ENCODE data around the gene GPR162. TPM values are rescaled to one million over a fixed set of nuclear protein-coding genes. Genes with fewer than 3 reads are reported as not detected.

Gene GPR162
- total and polyA plus RNA-seq, 10 of the 15 experiments (the other 5 are each of a cell fraction or from before 2014, with no cell fraction given): not detected

DNA sequence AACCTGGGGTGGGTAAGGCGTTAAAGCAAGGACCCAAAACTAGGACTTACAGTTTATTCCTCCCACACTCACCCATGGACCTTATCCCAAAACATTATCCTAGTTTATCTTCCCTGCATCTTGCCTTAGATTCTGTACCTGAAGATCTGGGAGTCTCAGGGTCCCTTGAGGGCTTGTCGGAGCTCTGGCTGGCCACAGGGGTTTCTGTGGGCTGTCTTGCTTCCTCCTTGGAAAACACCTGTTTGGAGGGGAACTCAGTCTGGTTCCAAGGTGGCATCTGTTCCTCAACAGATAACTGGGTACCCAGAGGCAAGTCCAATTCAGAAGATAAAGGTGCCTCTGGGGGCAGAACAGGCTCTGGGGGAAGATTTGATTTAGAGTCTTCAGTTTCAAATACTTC is 27.8 kb downstream of the GPR162 start:
- no peak for FAIRE-seq
- ChIA-PET CTCF (interaction anchor here (0.6 to 9.9 kb wide), 7 partner anchors 10 to 469 kb away, joined by 3 to 173 read pairs (median 5); partner anchors contain the start of genes SPSB2 and TPI1), SMC1A (ENCODE audit: uncharacterized antibody, unreplicated experiment) (interaction anchor here (1.4 to 5.0 kb wide), 5 partner anchors 9 to 83 kb away, joined by 3 to 22 read pairs (median 3); partner anchors contain the start of genes GNB3 and SPSB2), RAD21 (ENCODE audit: unreplicated experiment) (interaction anchor here (1.0 to 1.6 kb wide), 2 partner anchors 9 to 97 kb away, joined by 3 to 6 read pairs; partner anchors contain the start of gene GNB3), POLR2A (interaction anchor here (0.6 to 8.9 kb wide), 8 partner anchors 13 to 181 kb away, joined by 3 to 84 read pairs (median 4); partner anchors contain the start of genes SPSB2 and TPI1)
- intact Hi-C loops (cut with micrococcal nuclease; ENCODE audit: unreplicated experiment): no loop called here
- DNase-seq (ENCODE audit: low read depth, low spot score): no peak
- WGBS (ENCODE audit: insufficient coverage, insufficient replicate concordance, low lambda C conversion rate, missing lambda C conversion rate): 50% methylated on average over 2 of the region's 2 CpGs
- BruUV-seq (replicated peaks): no TSS peak
- peaks cover 0 to 15% of the 10 kb centered on the region in 2 experiments; a peak in 3 of 4 replicates for H3K36me3 ChIP-seq (ENCODE audit: control insufficient read depth in 2 of 2, insufficient read depth in 2 of 2, low read length in 1 of 2)
- ATAC-seq: no peak
- H3K4me3 ChIP-seq: peak overlapping the region; percentile 60
- H3K27me3 ChIP-seq (replicated peaks in 1 of 2; ENCODE audit: control insufficient read depth in 2 of 2, insufficient read depth in 2 of 2, low read length in 1 of 2): no peaks in the 10 kb centered on the region
- peak overlapping the region; percentile 48 for H3K27ac ChIP-seq (ENCODE audit: control insufficient read depth, insufficient read depth)
- peak overlapping the region; percentile 71; the same call in 1 of the 2 replicates for H3K9ac ChIP-seq (ENCODE audit: control insufficient read depth, insufficient read depth, low read length)
- no peaks in the 10 kb centered on the region for H4K20me1 ChIP-seq (ENCODE audit: control insufficient read depth, insufficient read depth)
- H3K4me2 ChIP-seq (ENCODE audit: control insufficient read depth, insufficient read depth): peak overlapping the region; percentile 61
- peaks cover 38% of the 10 kb centered on the region for H3K79me2 ChIP-seq (ENCODE audit: control insufficient read depth, insufficient read depth, low read length)
- H3K4me1 ChIP-seq (ENCODE audit: control insufficient read depth, insufficient read depth, low read length): peaks cover 28% of the 10 kb centered on the region
- no peak overlapping the region for H2AFZ ChIP-seq (ENCODE audit: control insufficient read depth, low read depth, low read length)
- H3K9me3 ChIP-seq (replicated peaks; ENCODE audit: control insufficient read depth, insufficient read depth, low read length): no peaks in the 10 kb centered on the region
- in situ Hi-C loops (cut with MboI): no loop called here
- TF ChIP-seq ZNF622 (IDR thresholded peaks at IDR 0.05) (no peak), TARDBP (IDR thresholded peaks at IDR 0.05; ENCODE audit: borderline replicate concordance) (no peak), IKZF2 (IDR thresholded peaks at IDR 0.05) (peak; percentile 55 to 60; a peak in 3 of 4 replicates), EED (IDR thresholded peaks at IDR 0.05; ENCODE audit: low read depth) (peak; percentile 22; the same call in 1 of the 2 replicates), SPI1 (IDR thresholded peaks at IDR 0.05; ENCODE audit: borderline replicate concordance, insufficient read depth, low read depth, low read length) (0 out of 2 replicates have a peak, but pooled peaks have one; percentile 53), NFIC (IDR thresholded peaks at IDR 0.05; ENCODE audit: low read depth, low read length) (0 out of 2 replicates have a peak, but pooled peaks have one; percentile 38), NFXL1 (IDR thresholded peaks at IDR 0.05; ENCODE audit: borderline replicate concordance) (no peak), RELA (IDR thresholded peaks at IDR 0.05; ENCODE audit: borderline replicate concordance, partially characterized antibody) (peak; percentile 50), ZNF274 (IDR thresholded peaks at IDR 0.05; ENCODE audit: insufficient read depth, insufficient read length) (no peak), NFYB (IDR thresholded peaks at IDR 0.05; ENCODE audit: insufficient read depth, low read depth, low read length) (no peak), CBX5 (IDR thresholded peaks at IDR 0.05; ENCODE audit: low read depth) (no peak), BCL11A (IDR thresholded peaks at IDR 0.05; ENCODE audit: low read depth, low read length) (no peak), HDAC6 (IDR thresholded peaks at IDR 0.05; ENCODE audit: unreplicated experiment) (no peak), NR2C2 (IDR thresholded peaks at IDR 0.05; ENCODE audit: borderline replicate concordance, control insufficient read depth, insufficient read length, low read depth) (no peak), GATAD2B (conservative IDR thresholded peaks at IDR 0.05; ENCODE audit: low read depth) (no peak), ZSCAN29 (IDR thresholded peaks at IDR 0.05) (no peak), MEF2B (IDR thresholded peaks at IDR 0.05; ENCODE audit: partially characterized antibody, poor library complexity, severe bottlenecking) (peak; percentile 59), RUNX3 (IDR thresholded peaks at IDR 0.05; ENCODE audit: low read length) (peak; percentile 74), DPF2 (IDR thresholded peaks at IDR 0.05) (0 out of 2 replicates have a peak, but pooled peaks have one; percentile 37)
- TF ChIP-seq, protein P1, sequence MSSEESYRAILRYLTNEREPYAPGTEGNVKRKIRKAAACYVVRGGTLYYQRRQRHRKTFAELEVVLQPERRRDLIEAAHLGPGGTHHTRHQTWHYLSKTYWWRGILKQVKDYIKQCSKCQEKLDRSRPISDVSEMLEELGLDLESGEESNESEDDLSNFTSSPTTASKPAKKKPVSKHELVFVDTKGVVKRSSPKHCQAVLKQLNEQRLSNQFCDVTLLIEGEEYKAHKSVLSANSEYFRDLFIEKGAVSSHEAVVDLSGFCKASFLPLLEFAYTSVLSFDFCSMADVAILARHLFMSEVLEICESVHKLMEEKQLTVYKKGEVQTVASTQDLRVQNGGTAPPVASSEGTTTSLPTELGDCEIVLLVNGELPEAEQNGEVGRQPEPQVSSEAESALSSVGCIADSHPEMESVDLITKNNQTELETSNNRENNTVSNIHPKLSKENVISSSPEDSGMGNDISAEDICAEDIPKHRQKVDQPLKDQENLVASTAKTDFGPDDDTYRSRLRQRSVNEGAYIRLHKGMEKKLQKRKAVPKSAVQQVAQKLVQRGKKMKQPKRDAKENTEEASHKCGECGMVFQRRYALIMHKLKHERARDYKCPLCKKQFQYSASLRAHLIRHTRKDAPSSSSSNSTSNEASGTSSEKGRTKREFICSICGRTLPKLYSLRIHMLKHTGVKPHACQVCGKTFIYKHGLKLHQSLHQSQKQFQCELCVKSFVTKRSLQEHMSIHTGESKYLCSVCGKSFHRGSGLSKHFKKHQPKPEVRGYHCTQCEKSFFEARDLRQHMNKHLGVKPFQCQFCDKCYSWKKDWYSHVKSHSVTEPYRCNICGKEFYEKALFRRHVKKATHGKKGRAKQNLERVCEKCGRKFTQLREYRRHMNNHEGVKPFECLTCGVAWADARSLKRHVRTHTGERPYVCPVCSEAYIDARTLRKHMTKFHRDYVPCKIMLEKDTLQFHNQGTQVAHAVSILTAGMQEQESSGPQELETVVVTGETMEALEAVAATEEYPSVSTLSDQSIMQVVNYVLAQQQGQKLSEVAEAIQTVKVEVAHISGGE (CRISPR knock-in tag; IDR thresholded peaks at IDR 0.05): no peak

All from GM12878 (cell line).